AG09319 (cell line): ENCODE data around the gene QPCTL.

Experiments
- DNase-seq: peaks from one replicate; pipeline ENCODE4 v3.0.0-alpha.2; 2010; ENCODE audit warnings: low read depth; ENCODE audit errors: extremely low read depth
- TF ChIP-seq, protein P1 (sequence below): IDR thresholded peaks from 2 replicates; pipeline ENCODE4 v1.5.1; 2011; ENCODE audit warnings: low read depth, mild to moderate bottlenecking, inconsistent platforms, low read length, moderate library complexity

The QPCTL gene

DNA sequence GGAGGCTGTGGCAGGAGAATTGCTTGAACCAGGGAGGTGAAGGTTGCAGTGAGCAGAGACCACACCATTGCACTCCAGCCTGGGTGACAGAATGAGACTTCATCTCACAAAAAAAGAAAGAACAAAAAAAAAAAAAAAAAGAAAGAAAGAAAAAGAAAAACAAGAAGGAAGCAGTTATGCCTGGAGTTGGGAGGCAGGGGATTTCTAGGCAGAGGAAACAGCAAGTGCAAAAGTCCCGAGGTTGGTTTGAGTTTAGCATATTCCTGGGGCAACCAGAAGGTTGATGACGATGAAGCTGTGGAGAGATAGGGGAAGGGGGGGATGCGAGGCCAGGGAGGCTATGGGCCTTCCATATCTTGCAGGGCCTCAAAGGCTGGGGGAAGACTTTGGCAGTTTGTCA lies 41.7 kb upstream of the QPCTL start:
- DNase-seq = no peak
- TF ChIP-seq, protein P1, sequence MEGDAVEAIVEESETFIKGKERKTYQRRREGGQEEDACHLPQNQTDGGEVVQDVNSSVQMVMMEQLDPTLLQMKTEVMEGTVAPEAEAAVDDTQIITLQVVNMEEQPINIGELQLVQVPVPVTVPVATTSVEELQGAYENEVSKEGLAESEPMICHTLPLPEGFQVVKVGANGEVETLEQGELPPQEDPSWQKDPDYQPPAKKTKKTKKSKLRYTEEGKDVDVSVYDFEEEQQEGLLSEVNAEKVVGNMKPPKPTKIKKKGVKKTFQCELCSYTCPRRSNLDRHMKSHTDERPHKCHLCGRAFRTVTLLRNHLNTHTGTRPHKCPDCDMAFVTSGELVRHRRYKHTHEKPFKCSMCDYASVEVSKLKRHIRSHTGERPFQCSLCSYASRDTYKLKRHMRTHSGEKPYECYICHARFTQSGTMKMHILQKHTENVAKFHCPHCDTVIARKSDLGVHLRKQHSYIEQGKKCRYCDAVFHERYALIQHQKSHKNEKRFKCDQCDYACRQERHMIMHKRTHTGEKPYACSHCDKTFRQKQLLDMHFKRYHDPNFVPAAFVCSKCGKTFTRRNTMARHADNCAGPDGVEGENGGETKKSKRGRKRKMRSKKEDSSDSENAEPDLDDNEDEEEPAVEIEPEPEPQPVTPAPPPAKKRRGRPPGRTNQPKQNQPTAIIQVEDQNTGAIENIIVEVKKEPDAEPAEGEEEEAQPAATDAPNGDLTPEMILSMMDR = no peak

DNA sequence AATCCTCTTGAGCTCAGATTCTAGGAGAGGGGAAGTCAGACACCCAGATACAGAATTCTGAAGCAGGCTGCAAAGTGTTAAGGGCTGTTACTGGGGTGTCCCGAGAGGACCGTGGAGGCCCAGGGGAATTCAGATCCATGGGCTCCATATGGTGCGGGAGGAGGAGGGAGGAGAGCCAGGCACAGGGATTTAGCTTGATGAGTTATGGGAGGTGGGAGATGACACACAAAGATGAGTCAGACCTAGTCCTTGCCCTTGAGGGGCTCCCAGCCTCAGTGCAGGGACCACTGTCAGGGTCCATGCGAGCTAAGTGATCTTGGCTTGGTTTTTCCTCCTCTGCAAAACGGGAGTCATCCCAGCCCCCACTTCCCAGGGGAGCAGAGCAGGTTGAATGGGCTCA lies 38.8 kb upstream of the QPCTL start:
- TF ChIP-seq, protein P1 = no peak
- DNase-seq = no peak

DNA sequence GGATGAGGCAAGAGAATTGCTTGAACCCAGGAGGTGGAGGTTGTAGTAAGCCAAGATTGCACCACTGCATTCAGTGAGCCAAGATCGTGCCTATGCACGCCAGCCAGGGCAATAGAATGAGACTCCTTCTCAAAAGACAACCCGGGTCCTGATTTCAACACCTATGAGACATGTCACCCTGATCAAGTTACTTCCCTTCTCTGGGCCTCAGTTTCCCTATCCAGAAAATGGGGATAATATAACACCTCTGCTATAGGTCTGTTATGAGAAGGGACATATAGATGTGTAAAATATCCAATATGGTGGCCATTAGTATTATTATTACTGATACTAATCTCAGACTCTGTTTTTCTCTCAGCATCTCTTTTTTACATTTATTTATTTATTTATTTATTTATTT lies 37.4 kb upstream of the QPCTL start:
- DNase-seq = no peak
- TF ChIP-seq, protein P1 = no peak

DNA sequence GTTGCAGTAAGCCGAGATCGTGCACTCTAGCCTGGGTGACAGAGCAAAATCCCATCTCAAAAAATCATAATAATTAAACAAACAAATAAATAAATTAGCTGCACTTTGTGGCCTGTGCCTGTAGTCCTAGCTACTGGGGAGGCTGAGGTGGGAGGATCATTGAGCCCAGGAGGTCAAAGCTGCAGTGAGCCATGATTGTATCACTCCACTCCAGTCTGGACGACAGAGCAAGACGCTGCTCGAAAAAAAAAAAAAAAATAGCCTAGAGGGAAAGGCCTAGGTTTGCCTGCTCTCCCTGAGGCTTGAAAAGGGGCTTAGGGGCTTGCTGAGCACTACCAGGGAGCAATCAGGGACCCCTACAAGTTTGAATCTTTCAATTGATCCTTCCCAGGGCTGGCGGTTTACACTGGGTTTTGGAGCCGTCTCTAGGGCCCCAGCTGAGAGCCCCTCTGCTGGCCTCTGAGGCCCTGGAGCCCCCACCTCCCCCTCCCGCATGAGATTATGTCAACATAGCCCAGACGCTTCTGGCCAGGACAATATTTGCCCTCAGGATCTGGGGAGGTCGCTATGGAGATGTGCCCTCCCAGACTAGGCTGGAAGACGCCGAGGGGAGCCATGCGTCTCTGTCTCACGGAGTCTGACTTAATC lies 34.8 kb upstream of the QPCTL start:
- TF ChIP-seq, protein P1 = no peak
- no peak for DNase-seq

DNA sequence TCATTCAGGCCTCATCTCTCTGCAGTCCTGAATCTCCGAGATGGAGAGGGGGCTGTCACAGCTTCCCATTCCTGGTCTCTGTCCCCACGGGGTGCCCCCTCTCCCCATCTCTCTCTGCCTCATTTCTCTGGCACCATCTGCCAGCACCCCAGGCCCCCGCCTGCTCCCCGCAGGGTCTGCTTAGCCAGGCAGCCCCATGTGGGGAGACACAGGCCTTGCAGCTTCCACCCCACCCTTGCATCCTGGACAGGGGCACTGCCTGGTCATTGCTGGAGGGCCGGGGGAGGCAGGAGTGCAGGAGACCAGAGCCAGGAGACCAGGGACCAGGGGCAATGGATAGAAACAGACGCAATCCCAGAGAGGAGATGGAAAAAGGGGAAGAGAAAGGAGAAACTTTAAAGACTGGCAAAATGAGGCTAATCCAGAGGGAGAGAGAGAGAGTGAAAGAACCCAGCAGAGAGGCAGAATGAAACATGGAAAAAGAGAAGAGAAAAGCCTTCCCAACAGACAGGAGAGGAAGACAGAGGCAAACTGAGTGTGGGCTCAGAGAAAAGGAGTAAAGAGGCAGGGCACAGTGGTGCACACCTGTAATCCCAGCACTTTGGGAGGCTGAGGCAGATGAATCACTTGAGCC lies 33.3 kb upstream of the QPCTL start:
- TF ChIP-seq, protein P1 = no peak
- DNase-seq = no peak

DNA sequence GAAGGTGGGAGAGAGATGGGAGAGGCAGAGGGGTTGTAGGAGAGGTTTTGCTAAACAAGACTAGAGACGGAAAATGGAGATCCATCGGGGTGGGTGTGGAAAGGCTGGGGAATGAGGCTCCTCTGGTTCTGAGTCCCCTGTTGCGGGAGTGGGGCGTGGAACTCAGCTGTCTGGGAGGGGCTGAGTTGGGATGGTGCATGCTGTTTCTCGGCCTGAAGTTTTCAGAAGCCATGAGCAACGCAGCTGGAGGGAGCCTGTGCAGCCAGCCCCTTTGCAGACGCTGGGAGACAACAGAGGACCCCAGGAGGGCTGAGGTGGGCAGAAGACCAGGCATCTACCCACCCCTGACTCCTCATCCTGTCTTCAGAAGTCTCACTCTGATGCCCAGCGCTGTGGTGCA lies 31.8 kb upstream of the QPCTL start:
- no peak for DNase-seq
- TF ChIP-seq, protein P1 = no peak

DNA sequence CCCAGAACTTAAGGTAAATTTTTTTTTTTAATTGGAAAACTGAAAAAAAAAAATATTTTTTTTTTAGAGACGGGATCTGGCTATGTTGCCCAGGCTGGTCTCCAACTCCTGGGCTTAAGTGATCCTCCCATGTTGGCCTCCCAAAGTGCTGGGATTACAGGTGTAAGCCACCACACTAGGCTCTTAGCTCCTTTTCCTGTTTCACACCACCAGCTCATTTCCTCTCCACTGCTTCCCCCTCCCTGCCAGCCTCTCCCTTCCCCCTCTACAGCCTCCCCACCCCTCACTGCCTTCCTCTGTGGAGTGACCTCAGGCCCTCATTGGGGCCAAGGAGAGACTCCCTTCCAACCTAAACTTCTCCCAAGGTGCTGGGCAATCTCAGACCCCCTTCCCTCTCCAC lies 28.7 kb upstream of the QPCTL start:
- no peak for DNase-seq
- TF ChIP-seq, protein P1 = no peak
